NCI-H748 treated with DMSO at 0.1 percent for 48 hours (cell line): ENCODE data around the gene FRG2C.
A peak's percentile ranks its signal among the peaks of the same experiment; 100 is the strongest.
"Not testable (repeated sequence)": the region's sequence is repeated elsewhere in the genome, so short reads cannot be mapped to it uniquely, and the experiment has no call there.

Source experiments
- DNase-seq: peaks from one replicate; lab custom pipeline; 2025; lab: John Stamatoyannopoulos, UW

FRG2C gene

GRCh38 chr3:75664028-75664427, at the start of gene FRG2C:
FRG2C (plus strand) TSS chr3:75664328; CDS start chr3:75664380, 52 bp downstream.
- not testable (repeated sequence) for DNase-seq

GRCh38 chr3:75618666-75619305, 45.3 kb upstream of the FRG2C start:
- DNase-seq, result peak; percentile 25

- DNase-seq, result not testable (repeated sequence)
These were observed 44.6 kb upstream of the FRG2C start for GRCh38 chr3:75619481-75620031.

GRCh38 chr3:75621772-75622171, 42.4 kb upstream of the FRG2C start:
- not testable (repeated sequence) for DNase-seq

- not testable (repeated sequence) for DNase-seq
These were observed 40.5 kb upstream of the FRG2C start for GRCh38 chr3:75623656-75624055.

GRCh38 chr3:75630887-75631535, 33.1 kb upstream of the FRG2C start:
- DNase-seq, result not testable (repeated sequence)

GRCh38 chr3:75631541-75631940, 32.6 kb upstream of the FRG2C start:
- DNase-seq, result no peak

GRCh38 chr3:75638947-75639346, 25.2 kb upstream of the FRG2C start:
- not testable (repeated sequence) for DNase-seq

GRCh38 chr3:75641107-75641517, 23.0 kb upstream of the FRG2C start:
- not testable (repeated sequence) for DNase-seq

- not testable (repeated sequence) for DNase-seq
These were observed 20.9 kb upstream of the FRG2C start for GRCh38 chr3:75643031-75643800.

- DNase-seq, result not testable (repeated sequence)
These were observed 18.6 kb upstream of the FRG2C start for GRCh38 chr3:75645548-75645947.

GRCh38 chr3:75650191-75650590, 13.9 kb upstream of the FRG2C start:
- DNase-seq, result no peak

- not testable (repeated sequence) for DNase-seq
These were observed 8.8 kb upstream of the FRG2C start for GRCh38 chr3:75655101-75655904.

GRCh38 chr3:75655956-75656355, 8.2 kb upstream of the FRG2C start:
- not testable (repeated sequence) for DNase-seq

GRCh38 chr3:75658411-75659107, 5.6 kb upstream of the FRG2C start:
- DNase-seq, result not testable (repeated sequence)

GRCh38 chr3:75659108-75659433, 5.1 kb upstream of the FRG2C start:
- not testable (repeated sequence) for DNase-seq

- not testable (repeated sequence) for DNase-seq
These were observed 1.5 kb downstream of the FRG2C start for GRCh38 chr3:75665626-75666025.

- DNase-seq, result not testable (repeated sequence)
These were observed 3.9 kb downstream of the FRG2C start for GRCh38 chr3:75667757-75668701.

- not testable (repeated sequence) for DNase-seq
These were observed 4.7 kb downstream of the FRG2C start for GRCh38 chr3:75668759-75669347.
